ENCODE measurements around the gene USP36.
"Not testable (repeated sequence)": the region's sequence is repeated elsewhere in the genome, so short reads cannot be mapped to it uniquely, and the experiment has no call there.

Gene USP36

DNA sequence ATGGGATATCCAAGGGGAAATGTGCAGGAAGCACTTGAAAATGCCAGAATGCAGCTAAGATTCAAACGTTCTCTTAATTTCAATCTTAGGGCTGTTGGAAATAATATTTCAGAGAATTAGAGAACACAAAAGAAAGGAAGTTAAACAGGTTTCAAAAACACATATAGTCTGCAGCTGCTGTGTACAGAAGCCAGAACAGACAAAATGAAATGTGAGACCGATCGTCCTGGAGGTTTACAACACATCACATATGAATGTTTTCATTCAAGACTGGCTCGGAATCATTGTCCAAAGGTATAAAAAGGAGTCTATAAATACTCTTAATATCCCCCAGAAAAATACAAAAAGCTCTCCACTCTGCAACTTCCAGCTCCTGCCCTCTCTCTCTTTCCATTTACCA, 72.8 kb downstream of the USP36 start:
- DNase-seq (ENCODE audit: low read depth in 2 of 2), result no peak

DNA sequence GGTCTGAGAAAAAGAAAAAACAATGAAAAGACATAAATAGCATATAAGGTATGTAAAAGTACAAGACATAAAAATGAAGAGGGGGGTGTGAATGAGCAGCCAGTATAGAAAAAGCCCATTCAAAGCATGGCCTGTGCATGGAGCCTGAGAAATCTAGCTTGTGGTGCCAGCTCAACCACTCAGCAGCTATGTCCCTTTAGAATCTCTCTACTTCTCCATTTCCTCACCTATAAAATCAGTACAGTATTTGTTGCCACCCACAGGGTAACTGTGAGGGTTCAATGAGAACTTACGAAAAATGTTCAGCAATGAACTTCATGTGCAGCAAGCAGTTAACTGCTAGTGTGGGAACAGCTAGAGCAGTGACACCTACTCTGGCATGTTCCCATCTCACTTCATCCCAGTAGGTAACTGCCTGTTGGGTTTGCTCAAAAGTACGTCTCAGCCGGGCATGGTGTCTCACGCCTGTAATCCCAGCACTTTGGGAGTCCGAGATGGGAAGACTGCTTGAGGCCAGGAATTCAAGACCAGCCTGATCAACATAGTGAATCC, 73.8 kb downstream of the USP36 start:
- DNase-seq (ENCODE audit: low read depth in 2 of 2), result no peak

- no peak for DNase-seq (ENCODE audit: low read depth in 2 of 2)
Observed at GRCh38 chr17:78766225-78766624, 74.4 kb downstream of the USP36 start.

DNA sequence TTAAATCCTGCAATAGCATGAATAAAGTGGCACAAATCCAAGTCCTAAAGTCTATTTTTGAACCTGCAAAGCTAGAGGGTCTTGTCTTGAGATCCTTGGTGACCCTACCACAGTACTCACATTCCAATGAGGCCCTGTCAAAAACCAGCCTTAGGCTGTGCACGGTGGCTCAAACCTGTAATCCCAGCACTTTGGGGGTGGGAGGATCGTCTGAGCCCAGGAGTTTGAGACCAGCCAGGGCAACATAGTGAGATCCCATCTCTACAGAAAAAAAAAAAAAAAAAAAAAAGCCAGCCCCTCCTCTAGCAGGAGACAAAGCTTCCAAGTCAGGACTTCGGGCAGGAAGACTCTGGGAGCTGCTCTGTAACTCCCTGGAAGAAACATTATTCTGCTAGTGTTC, 74.8 kb downstream of the USP36 start:
- DNase-seq (ENCODE audit: low read depth in 2 of 2), result no peak

GRCh38 chr17:78764871-78765270, 75.7 kb downstream of the USP36 start:
- DNase-seq (ENCODE audit: low read depth in 2 of 2), result no peak

- DNase-seq (ENCODE audit: low read depth in 2 of 2), result no peak
Observed at GRCh38 chr17:78763561-78763960, 77.1 kb downstream of the USP36 start.

DNA sequence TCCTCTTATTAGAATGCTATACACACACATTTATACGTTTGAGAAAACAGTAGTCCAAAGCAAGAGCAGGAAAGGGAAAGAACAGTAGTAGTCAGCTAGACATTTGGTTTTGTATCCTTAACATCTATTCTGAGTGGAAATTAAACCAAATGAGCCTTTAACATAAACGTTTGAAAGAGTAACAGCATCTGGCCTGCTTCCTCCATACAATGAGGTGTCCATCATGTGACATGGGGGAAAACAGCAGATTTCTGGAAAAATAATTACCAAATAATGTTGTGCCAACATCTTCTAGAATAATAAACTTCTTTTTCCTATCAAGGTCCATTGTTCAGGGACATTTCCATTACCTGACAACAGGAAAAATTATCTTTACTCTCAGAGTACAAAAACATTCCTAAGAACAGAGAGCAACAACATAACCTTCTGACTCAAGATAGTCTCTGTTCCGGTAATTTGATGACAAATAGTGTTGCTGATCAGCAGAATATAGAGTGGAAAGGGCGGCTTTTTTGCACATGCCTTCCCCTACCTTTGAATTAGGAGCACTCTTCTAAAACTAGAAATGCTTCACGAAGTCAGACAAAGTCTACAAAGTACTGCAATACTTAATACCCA, 78.7 kb downstream of the USP36 start:
- DNase-seq (ENCODE audit: low read depth in 2 of 2), result no peak

DNA sequence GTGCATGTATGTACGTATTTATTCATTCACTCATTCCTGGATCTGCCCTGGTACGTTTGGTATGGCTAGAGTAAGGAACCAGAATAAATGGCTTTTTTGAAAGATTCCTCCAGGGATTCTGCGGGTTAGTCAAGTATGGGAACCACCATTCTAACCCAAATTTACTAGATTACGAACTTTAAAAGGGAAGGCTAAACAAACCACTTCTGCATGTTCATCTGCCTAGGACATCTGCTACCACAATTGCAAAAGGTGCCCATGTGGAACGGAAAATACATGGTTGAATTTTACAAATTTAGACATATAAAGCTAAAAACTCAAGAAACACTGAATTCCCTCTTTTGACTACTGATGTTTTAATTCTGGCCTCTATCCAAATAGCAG, 80.7 kb downstream of the USP36 start:
- DNase-seq (ENCODE audit: low read depth in 2 of 2), result no peak

DNA sequence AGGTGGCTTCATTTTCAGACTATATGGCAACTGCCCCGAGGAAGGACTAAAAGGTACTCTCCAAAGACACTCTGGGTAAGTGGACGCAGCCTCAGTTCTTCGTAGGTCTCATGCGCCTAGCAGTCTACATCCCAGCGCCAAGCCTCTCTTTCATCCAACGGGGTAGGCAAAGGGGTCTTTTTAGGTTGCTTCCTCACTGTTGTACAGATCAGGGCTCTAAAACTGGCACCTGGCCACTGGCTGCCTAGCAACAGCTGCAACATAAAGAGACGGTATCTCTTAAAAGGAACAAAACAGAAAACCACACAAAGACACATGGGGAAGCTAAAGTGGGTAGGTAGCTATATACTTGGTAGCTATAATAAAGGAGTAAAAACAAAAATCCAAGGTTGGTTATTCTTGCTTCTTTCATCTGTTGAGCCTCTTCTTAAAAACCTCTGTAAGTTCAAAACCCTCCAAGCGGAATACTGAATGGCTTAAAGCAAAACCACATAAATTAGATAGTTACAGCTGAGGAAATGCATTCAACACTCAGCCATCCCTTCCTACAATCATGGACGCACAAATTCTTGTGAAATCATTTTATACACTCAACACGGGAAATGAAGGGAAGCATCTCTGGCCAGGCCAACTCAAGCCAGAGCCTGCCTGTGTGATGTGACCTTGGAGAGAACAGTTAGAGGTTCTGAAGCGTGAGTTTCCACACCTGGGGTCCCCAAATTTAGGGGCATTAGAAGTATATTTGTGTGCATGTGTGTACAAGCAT, 81.2 kb downstream of the USP36 start:
- no peak for DNase-seq (ENCODE audit: low read depth in 2 of 2)

- DNase-seq (ENCODE audit: low read depth in 2 of 2), result no peak
Observed at GRCh38 chr17:78753316-78754250, 87.0 kb downstream of the USP36 start.

DNA sequence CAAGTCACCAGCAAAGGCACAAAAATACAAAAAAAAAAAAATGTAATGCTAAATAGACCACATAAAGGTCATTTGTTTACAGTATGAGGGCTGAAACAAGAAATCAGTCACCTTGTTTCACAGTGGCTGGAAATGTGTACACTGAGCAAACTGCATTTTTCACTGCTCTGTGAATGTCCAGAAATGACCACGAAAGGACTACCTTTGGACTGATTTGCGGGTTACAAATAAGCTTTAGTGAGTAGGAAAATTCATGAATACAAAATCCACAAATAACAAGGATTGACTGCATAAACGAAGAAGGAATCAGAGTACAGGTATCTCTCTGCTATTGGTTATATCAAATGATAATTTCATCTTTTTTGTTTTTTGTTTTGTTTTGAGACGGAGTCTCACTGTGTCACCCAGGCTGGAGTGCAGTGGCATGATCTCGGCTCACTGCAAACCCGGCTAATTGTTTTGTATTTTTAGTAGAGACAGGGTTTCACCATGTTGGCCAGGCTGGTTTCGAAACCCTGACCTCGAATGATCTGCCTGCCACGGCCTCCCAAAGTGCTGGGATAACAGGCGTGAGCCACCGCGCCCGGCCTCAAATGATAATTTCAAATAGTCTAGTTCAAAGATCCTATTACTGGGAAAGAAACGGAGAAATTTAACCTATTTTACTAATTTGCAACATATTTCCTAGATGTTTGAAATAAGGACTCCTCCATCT, 89.0 kb downstream of the USP36 start:
- no peak for DNase-seq (ENCODE audit: low read depth in 2 of 2)

GRCh38 chr17:78751000-78751399, 89.6 kb downstream of the USP36 start:
- not testable (repeated sequence) for DNase-seq (ENCODE audit: low read depth in 2 of 2)

- DNase-seq (ENCODE audit: low read depth in 2 of 2), result peak; percentile 57 to 65
Observed at GRCh38 chr17:78748730-78749317, 91.8 kb downstream of the USP36 start.

GRCh38 chr17:78748048-78748729, 92.4 kb downstream of the USP36 start:
- DNase-seq (ENCODE audit: low read depth in 2 of 2), result peak in 1 of 2 donors; percentile 50

DNA sequence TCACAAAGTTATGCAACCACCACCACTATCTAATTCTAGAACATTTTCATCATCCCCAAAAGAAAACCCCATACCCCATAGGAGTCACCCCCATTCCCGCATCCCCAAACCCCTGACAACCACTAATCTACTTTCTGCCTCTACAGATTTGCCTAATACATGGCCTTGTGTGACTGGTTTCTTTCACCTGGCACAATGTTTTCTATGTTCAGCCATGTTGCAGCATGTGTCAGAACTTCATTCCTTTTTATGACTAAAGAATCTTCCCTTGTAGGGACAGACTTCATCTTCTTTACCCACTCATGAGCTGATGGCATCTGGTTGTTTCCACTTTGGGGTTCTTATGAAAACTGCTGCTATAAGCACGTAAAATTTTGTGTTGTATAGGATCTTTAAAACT, 93.1 kb downstream of the USP36 start:
- no peak for DNase-seq (ENCODE audit: low read depth in 2 of 2)

DNA sequence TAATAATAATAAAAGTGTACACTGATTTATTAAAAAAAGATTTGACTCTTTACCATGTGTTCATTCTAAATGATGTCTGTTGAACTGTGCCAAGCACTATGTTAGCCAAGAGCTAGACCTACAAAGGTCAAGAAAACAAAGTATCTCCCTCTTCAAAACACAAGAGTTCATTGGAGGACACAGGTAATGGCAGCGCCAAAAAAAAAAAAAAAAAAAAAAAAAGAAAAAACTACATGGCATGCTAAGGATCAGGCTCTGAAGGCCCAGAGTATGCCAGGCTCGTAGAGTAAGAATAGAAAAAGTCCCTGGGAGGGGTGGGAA, 93.7 kb downstream of the USP36 start:
- DNase-seq (ENCODE audit: low read depth in 2 of 2), result no peak

- DNase-seq (ENCODE audit: low read depth in 2 of 2), result no peak
Observed at GRCh38 chr17:78746263-78746948, 94.2 kb downstream of the USP36 start.

All from stimulated activated CD4-positive, alpha-beta T cell treated with anti-CD3 and anti-CD28 coated beads, Interleukin-15, amount 100 ng/mL, for 48 hours (primary cell).